NT2/D1 (cell line): ENCODE data around the gene CCDC171.

Experiments used
- SUZ12 ChIP-seq: IDR thresholded peaks from 2 replicates; pipeline ENCODE4 v1.6.1; 2011; ENCODE audit not compliant: insufficient read length, insufficient read depth; ENCODE audit errors: extremely low read depth
- YY1 ChIP-seq: IDR thresholded peaks from 2 replicates; pipeline ENCODE4 v1.6.1; 2011; ENCODE audit not compliant: insufficient read length, insufficient read depth
- ZNF274 ChIP-seq: IDR thresholded peaks from 2 replicates; pipeline ENCODE4 v1.6.1; 2011; ENCODE audit warnings: mild to moderate bottlenecking, low read depth, low read length

DNA sequence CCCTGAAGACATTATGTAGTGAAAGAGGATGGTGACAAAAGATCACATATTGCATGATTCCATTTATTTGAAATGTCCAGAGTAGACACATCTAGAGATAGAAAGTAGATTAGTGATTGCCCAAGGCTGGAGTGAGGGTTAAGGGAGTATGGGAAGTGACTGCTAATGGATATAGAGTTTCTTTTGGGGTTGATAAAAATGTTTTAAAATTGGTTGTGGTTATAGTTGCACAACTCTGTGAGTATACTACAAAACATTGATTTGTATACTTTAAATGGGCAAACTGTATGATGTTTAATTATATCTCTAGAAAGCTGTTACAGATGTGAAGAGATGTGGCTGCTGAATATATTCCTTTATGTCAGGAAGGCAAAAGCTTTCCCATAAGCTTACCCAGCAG lies 202.8 kb downstream of the CCDC171 start:
- no peak for TF ChIP-seq SUZ12
- no peak for TF ChIP-seq YY1
- no peak for TF ChIP-seq ZNF274
